HCT116 (cell line): ENCODE results near the gene THSD4. TPM values are rescaled to one million over a fixed set of nuclear protein-coding genes. Genes with fewer than 3 reads are reported as not detected.

Experiments
- ATAC-seq: fragments of 200-7000 bp; cut with Tn5 transposase; 2 replicates; pipeline ENCODE4 v1.9.1; 2020; ENCODE audit warnings: mild to moderate bottlenecking, moderate library complexity
- BruUV-seq: library from RNA; stranded (reverse); fragments of 400-500 nt; replicated peaks from 2 replicates; lab custom pipeline; 2021; lab: Mats Ljungman, UMichigan
- CTCF ChIA-PET: fragments of 300-600 bp; sonication (Branson Sonifier 250); formaldehyde crosslinking; loops from one replicate; lab custom pipeline; 2021; ENCODE audit warnings: antibody characterized with exemption; lab: Charles Lee
- POLR2A ChIA-PET: fragments of 300-600, 350-600 bp; sonication (Branson Sonifier 250); formaldehyde crosslinking; loops from one replicate; lab custom pipeline; 2021; ENCODE audit warnings: antibody characterized with exemption; lab: Charles Lee
- RAD21 ChIA-PET, 2 experiments: fragments of 300-600 bp; sonication (Branson Sonifier 250); formaldehyde crosslinking; loops; one replicate each; lab custom pipeline; 2023; ENCODE audit warnings: low total read pairs in 2 of 2; ENCODE audit not compliant: uncharacterized antibody in 2 of 2, unreplicated experiment in 2 of 2, low non-redundant PET in 1 of 2; lab: Charles Lee
- DNase-seq: peaks from one replicate; pipeline ENCODE4 v3.0.0-alpha.2; 2010; ENCODE audit warnings: low read depth, low spot score
- H2AFZ ChIP-seq: fragments of 200-600 bp; shearing (Covaris generic), sonication (generic); 2 replicates; pipeline ENCODE4 v1.6.1; 2017; ENCODE audit warnings: low read depth, mixed run types, mixed read lengths, antibody characterized with exemption, low read length; ENCODE audit not compliant: poor library complexity, severe bottlenecking
- H3K27ac ChIP-seq: 2 replicates; pipeline ENCODE4 v1.5.1; 2012; ENCODE audit warnings: low read depth, low read length
- H3K27me3 ChIP-seq: fragments of 200-600 bp; sonication (generic); 2 replicates; pipeline ENCODE4 v1.6.1; 2016; ENCODE audit warnings: mixed run types, low read length, mixed read lengths; ENCODE audit not compliant: insufficient read depth
- H3K36me3 ChIP-seq, 2 experiments: fragments of 200-500 bp in 1 of 2; fragments of 200-600 bp in 1 of 2; sonication (Bioruptor generic) in 1 of 2; sonication (generic) in 1 of 2; 2 replicates each; pipeline versions ENCODE4 v1.5.1 to v1.6.1; 2014 to 2016; ENCODE audit warnings: low read length in 2 of 2, inconsistent platforms in 1 of 2, mixed read lengths in 1 of 2, mixed run types in 1 of 2; ENCODE audit not compliant: insufficient read depth in 2 of 2, control insufficient read depth in 1 of 2
- H3K4me1 ChIP-seq, 2 experiments: fragments of 200-600 bp in 1 of 2; sonication (generic) in 1 of 2; 2 replicates each; pipeline versions ENCODE4 v1.5.1 to v1.6.1; 2012 to 2017; ENCODE audit warnings: low read length in 2 of 2, inconsistent platforms in 1 of 2, mild to moderate bottlenecking in 1 of 2, mixed read lengths in 1 of 2, mixed run types in 1 of 2, moderate library complexity in 1 of 2; ENCODE audit not compliant: insufficient read depth in 2 of 2, control insufficient read depth in 1 of 2
- H3K4me2 ChIP-seq: fragments of 200-600 bp; sonication (generic); 2 replicates; pipeline ENCODE4 v1.6.1; 2017; ENCODE audit warnings: mixed run types, low read length, mixed read lengths
- H3K4me3 ChIP-seq, 2 experiments: fragments of 200-600 bp in 1 of 2; sonication (generic) in 1 of 2; replicated peaks in 1 of 2; 2 replicates each; pipeline ENCODE4 v1.5.1; 2011 to 2016; ENCODE audit warnings: low read length in 2 of 2, control low read depth in 1 of 2, low read depth in 1 of 2, mild to moderate bottlenecking in 1 of 2, mixed read lengths in 1 of 2, mixed run types in 1 of 2
- H3K79me2 ChIP-seq: fragments of 200-600 bp; sonication (generic); 2 replicates; pipeline ENCODE4 v1.6.1; 2017; ENCODE audit warnings: mild to moderate bottlenecking, mixed run types, low read length, moderate library complexity, mixed read lengths; ENCODE audit not compliant: insufficient read depth
- H3K9ac ChIP-seq: fragments of 200-600 bp; sonication (generic); 2 replicates; pipeline ENCODE4 v1.6.1; 2016; ENCODE audit warnings: low read length, mixed read lengths
- H3K9me2 ChIP-seq: fragments of 200-600 bp; sonication (generic), shearing (Covaris generic); 2 replicates; pipeline ENCODE4 v1.6.1; 2017; ENCODE audit warnings: mixed run types, mild to moderate bottlenecking, moderate library complexity; ENCODE audit not compliant: insufficient read depth
- H3K9me3 ChIP-seq, 2 experiments: fragments of 200-500 bp in 1 of 2; fragments of 200-600 bp in 1 of 2; sonication (Bioruptor generic) in 1 of 2; sonication (generic) in 1 of 2; 2 replicates each; pipeline ENCODE4 v1.6.1; 2014 to 2017; ENCODE audit warnings: low read length in 2 of 2, mixed read lengths in 2 of 2, inconsistent platforms in 1 of 2, low read depth in 1 of 2, mild to moderate bottlenecking in 1 of 2, mixed run types in 1 of 2, moderate library complexity in 1 of 2; ENCODE audit not compliant: control insufficient read depth in 1 of 2, insufficient read depth in 1 of 2
- H4K20me1 ChIP-seq: fragments of 200-600 bp; sonication (generic), shearing (Covaris generic); 2 replicates; pipeline ENCODE4 v1.6.1; 2017; ENCODE audit warnings: mixed run types, mild to moderate bottlenecking, moderate library complexity; ENCODE audit not compliant: insufficient read depth
- CTCF ChIP-seq, 3 experiments: fragments of 200-600 bp in 1 of 3; sonication (generic) in 1 of 3; IDR thresholded peaks in 2 of 3; conservative IDR thresholded peaks in 1 of 3; 2 replicates each; pipeline ENCODE4 v1.5.1; 2012 to 2017; ENCODE audit warnings: low read depth in 2 of 3, low read length in 2 of 3, antibody characterized with exemption in 1 of 3, borderline replicate concordance in 1 of 3, control low read depth in 1 of 3, mild to moderate bottlenecking in 1 of 3, mixed read lengths in 1 of 3, mixed run types in 1 of 3, moderate library complexity in 1 of 3; ENCODE audit not compliant: insufficient read depth in 1 of 3
- ELF1 ChIP-seq: IDR thresholded peaks from 2 replicates; pipeline ENCODE4 v1.6.1; 2012; ENCODE audit warnings: low read depth, borderline replicate concordance
- EZH2 ChIP-seq: fragments of 200-600 bp; sonication (generic); IDR thresholded peaks from 2 replicates; pipeline ENCODE4 v1.6.1; 2017; ENCODE audit warnings: antibody characterized with exemption, mixed run types
- EZH2phosphoT487 ChIP-seq: fragments of 200-600 bp; IDR thresholded peaks from 2 replicates; pipeline ENCODE4 v1.6.1; 2018; ENCODE audit warnings: antibody characterized with exemption, borderline replicate concordance
- MAX ChIP-seq: IDR thresholded peaks from 2 replicates; pipeline ENCODE4 v1.6.1; 2012
- POLR2A ChIP-seq: IDR thresholded peaks from 2 replicates; pipeline ENCODE4 v1.7.0; 2011; ENCODE audit warnings: borderline replicate concordance; ENCODE audit not compliant: insufficient read depth, insufficient read length; ENCODE audit errors: extremely low read depth
- RAD21 ChIP-seq: IDR thresholded peaks from 2 replicates; pipeline ENCODE4 v1.6.1; 2012; ENCODE audit warnings: low read depth, mild to moderate bottlenecking
- SIN3A ChIP-seq: IDR thresholded peaks from 2 replicates; pipeline ENCODE4 v1.6.1; 2012; ENCODE audit warnings: low read depth
- SP1 ChIP-seq: IDR thresholded peaks from 2 replicates; pipeline ENCODE4 v1.6.1; 2012; ENCODE audit warnings: low read depth
- SRF ChIP-seq: IDR thresholded peaks from 2 replicates; pipeline ENCODE4 v1.6.1; 2012; ENCODE audit warnings: low read depth
- TCF7L2 ChIP-seq: IDR thresholded peaks from 2 replicates; pipeline ENCODE4 v1.7.0; 2011; ENCODE audit warnings: borderline replicate concordance, inconsistent platforms; ENCODE audit not compliant: insufficient read depth, insufficient read length; ENCODE audit errors: extremely low read depth
- ZFX ChIP-seq: fragments of 450-650 bp; IDR thresholded peaks from 2 replicates; pipeline ENCODE4 v1.6.1; 2017
- intact Hi-C: fragments of 100-400 bp; cut with micrococcal nuclease; formaldehyde crosslinking; loops from 2 replicates; pipeline ENCODE4 v1.10.0; 2022
- total RNA-seq: library from RNA; stranded (reverse); gene quantifications from one replicate; pipeline ENCODE4 v1.2.1, GENCODE V29; 2021; ENCODE audit not compliant: unreplicated experiment
- TF ChIP-seq, protein P1 (sequence below): IDR thresholded peaks from 2 replicates; pipeline ENCODE4 v1.6.1; 2012
- TF ChIP-seq, protein P2 (sequence below): IDR thresholded peaks from 2 replicates; pipeline ENCODE4 v1.6.1; 2011; ENCODE audit warnings: mild to moderate bottlenecking, low read length, moderate library complexity; ENCODE audit not compliant: insufficient replicate concordance; ENCODE audit errors: extremely low read depth

THSD4 gene
- total RNA-seq, 1 experiment from 2014 or later: 30.5 TPM

- CTCF ChIA-PET: no interaction called here
- intact Hi-C loops: no loop called here
- H3K27me3 ChIP-seq: no peaks in the 10 kb centered on the region
Observed at GRCh38 chr15:71630475-71630809, 515.2 kb downstream of the THSD4 start.

More at GRCh38 chr15:71630475-71630809, 515.2 kb downstream of the THSD4 start:
- Histone ChIP-seq H3K9me2 (no peaks in the 10 kb centered on the region), H3K4me1 (no peaks in the 10 kb centered on the region), H4K20me1 (no peaks in the 10 kb centered on the region), H3K9me3 (no peaks in the 10 kb centered on the region), H3K9ac (no peak overlapping the region), H3K36me3 (no peaks in the 10 kb centered on the region), H3K27ac (no peak overlapping the region), H3K79me2 (no peaks in the 10 kb centered on the region), H2AFZ (no peak overlapping the region), H3K4me2 (no peak overlapping the region), H3K4me3 (no peak overlapping the region)
- ChIA-PET RAD21 (no interaction called here), POLR2A (no interaction called here)
- DNase-seq: no peak
- BruUV-seq: no TSS peak
- no peak for ATAC-seq
- TF ChIP-seq EZH2: no peak
- TF ChIP-seq ELF1: no peak
- no peak for TF ChIP-seq SIN3A
- TF ChIP-seq, protein P1, sequence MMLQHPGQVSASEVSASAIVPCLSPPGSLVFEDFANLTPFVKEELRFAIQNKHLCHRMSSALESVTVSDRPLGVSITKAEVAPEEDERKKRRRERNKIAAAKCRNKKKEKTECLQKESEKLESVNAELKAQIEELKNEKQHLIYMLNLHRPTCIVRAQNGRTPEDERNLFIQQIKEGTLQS: no peak
- TF ChIP-seq RAD21: no peak
- TF ChIP-seq ZFX: no peak
- TF ChIP-seq EZH2phosphoT487: no peak
- no peak for TF ChIP-seq SP1
- no peak for TF ChIP-seq CTCF (IDR thresholded peaks at IDR 0.05 in 2 of 3, conservative IDR thresholded peaks at IDR 0.05 in 1 of 3; ENCODE audit: borderline replicate concordance in 1 of 3, insufficient read depth in 1 of 3, low read depth in 2 of 3, low read length in 2 of 3)
- TF ChIP-seq POLR2A: no peak
- no peak for TF ChIP-seq MAX
- TF ChIP-seq SRF: no peak
- no peak for TF ChIP-seq TCF7L2
- TF ChIP-seq, protein P2, sequence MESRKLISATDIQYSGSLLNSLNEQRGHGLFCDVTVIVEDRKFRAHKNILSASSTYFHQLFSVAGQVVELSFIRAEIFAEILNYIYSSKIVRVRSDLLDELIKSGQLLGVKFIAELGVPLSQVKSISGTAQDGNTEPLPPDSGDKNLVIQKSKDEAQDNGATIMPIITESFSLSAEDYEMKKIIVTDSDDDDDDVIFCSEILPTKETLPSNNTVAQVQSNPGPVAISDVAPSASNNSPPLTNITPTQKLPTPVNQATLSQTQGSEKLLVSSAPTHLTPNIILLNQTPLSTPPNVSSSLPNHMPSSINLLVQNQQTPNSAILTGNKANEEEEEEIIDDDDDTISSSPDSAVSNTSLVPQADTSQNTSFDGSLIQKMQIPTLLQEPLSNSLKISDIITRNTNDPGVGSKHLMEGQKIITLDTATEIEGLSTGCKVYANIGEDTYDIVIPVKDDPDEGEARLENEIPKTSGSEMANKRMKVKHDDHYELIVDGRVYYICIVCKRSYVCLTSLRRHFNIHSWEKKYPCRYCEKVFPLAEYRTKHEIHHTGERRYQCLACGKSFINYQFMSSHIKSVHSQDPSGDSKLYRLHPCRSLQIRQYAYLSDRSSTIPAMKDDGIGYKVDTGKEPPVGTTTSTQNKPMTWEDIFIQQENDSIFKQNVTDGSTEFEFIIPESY: no peak
